ENCODE measurements around the gene AQP12B. TPM values are rescaled to one million over a fixed set of nuclear protein-coding genes. Genes with fewer than 3 reads are reported as not detected.
A peak's percentile ranks its signal among the peaks of the same experiment; 100 is the strongest.

AQP12B gene
- total and polyA plus RNA-seq, 9 of the 15 experiments (the other 6 are each of a cell fraction or from before 2014, with no cell fraction given) = not detected

DNA sequence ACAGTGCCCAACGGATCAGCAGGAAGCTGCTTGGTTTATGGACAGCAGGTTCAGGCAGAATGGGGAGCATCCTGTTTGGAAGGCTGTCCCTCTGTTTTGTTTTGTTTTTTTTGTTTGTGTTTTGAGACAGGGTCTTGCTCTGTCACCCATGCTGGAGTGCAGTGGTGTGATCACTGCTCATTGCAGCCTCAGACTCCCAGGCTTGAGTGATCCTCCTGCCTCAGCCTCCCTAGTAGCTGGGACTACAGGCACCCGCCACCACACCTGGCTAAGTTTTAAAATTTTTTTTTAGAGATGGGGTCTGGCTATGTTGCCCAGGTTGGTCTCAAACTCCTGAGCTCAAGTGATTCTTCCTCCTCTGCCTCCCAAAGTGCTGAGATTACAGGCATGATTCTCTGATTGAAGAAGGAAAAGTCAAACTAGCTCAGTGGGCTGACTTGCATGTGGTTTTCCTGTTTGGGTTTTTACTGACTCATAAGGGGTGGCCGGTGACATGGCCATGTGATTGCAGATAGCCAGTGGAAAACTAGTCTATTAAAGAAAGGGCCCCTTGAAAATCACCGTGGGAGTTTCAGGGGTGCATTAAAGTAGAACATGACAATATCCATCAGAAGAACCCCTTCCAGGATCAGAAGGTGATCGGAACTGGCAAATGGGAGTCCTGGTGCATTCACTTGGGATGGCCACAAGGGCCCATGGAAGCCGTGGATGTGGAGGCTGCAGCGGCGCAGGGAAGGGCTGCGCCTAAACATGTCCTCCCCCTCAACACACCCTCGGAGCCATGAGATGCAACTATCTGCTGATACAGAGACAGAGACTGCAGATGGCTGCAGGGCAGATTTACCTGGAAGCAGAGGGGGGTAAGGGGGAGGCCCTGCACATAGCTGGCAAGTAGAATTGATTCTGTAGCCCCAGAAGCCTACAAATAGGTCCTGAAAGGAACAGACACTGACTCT is 26.5 kb downstream of the AQP12B start:
- no TSS peak for BruUV-seq (replicated peaks)
- Histone ChIP-seq H3K27ac (ENCODE audit: extremely low read depth, low read depth, low read length) (no peak overlapping the region), H3K4me1 (replicated peaks in 1 of 2; ENCODE audit: control insufficient read depth in 2 of 2, insufficient read depth in 2 of 2, low read length in 2 of 2) (no peaks in the 10 kb centered on the region), H3K9me3 (replicated peaks; ENCODE audit: control insufficient read depth, insufficient read depth, low read depth, low read length) (no peaks in the 10 kb centered on the region), H4K20me1 (replicated peaks; ENCODE audit: control insufficient read depth, insufficient read depth, low read length) (no peaks in the 10 kb centered on the region), H3K4me2 (ENCODE audit: insufficient read depth, low read length) (no peak overlapping the region), H3K79me2 (ENCODE audit: control insufficient read depth, insufficient read depth, low read length) (no peaks in the 10 kb centered on the region), H3K27me3 (ENCODE audit: control insufficient read depth in 2 of 2, insufficient read depth in 2 of 2, low read length in 2 of 2) (peaks cover 0 to 5% of the 10 kb centered on the region in 2 experiments; a peak in 2 of 5 replicates), H3K9me1 (ENCODE audit: control insufficient read depth, insufficient read depth, low read length) (no peaks in the 10 kb centered on the region), H3K4me3 (no peak overlapping the region), H3K36me3 (ENCODE audit: control insufficient read depth, insufficient read depth, low read length) (no peaks in the 10 kb centered on the region), H3K9ac (ENCODE audit: insufficient read depth in 1 of 2, low read depth in 2 of 2, low read length in 2 of 2) (no peak overlapping the region), H2AFZ (ENCODE audit: low read depth, low read length) (no peak overlapping the region)
- ChIA-PET CTCF (ENCODE audit: low intra/inter-chr PET ratio) (no interaction called here), POLR2A (no interaction called here)
- DNase-seq (ENCODE audit: extremely low read depth in 1 of 4, low spot score in 3 of 4) = peak in 1 of 4 experiments; percentile 4
- TF ChIP-seq, protein P1, sequence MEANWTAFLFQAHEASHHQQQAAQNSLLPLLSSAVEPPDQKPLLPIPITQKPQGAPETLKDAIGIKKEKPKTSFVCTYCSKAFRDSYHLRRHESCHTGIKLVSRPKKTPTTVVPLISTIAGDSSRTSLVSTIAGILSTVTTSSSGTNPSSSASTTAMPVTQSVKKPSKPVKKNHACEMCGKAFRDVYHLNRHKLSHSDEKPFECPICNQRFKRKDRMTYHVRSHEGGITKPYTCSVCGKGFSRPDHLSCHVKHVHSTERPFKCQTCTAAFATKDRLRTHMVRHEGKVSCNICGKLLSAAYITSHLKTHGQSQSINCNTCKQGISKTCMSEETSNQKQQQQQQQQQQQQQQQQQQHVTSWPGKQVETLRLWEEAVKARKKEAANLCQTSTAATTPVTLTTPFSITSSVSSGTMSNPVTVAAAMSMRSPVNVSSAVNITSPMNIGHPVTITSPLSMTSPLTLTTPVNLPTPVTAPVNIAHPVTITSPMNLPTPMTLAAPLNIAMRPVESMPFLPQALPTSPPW (CRISPR knock-in tag; IDR thresholded peaks at IDR 0.05) = peak; percentile 27; the same call in 1 of the 2 replicates
- TF ChIP-seq FOSL1 (tag; conservative IDR thresholded peaks at IDR 0.05) = peak; percentile 30; the same call in 1 of the 2 replicates
- TF ChIP-seq ZNF436 (CRISPR knock-in tag; IDR thresholded peaks at IDR 0.05) = no peak
- TF ChIP-seq NRF1 (conservative IDR thresholded peaks at IDR 0.05 in 1 of 2, IDR thresholded peaks at IDR 0.05 in 1 of 2) = peak in 1 of 2 experiments; percentile 36; a peak in 1 of 4 replicates
- no peak for TF ChIP-seq PHB2 (IDR thresholded peaks at IDR 0.05; ENCODE audit: low read depth)
- no peak for FAIRE-seq
- in situ Hi-C loops (cut with MboI) = no loop called here
- 2% methylated on average over 9 of the region's 10 CpGs for WGBS (ENCODE audit: insufficient coverage, low coverage, missing lambda C conversion rate)
- ATAC-seq = no peak
- intact Hi-C loops (cut with micrococcal nuclease) = no loop called here
